T-helper 2 cell (primary cell): Measurements from ENCODE around the gene RPLP1.

Source experiments
- DNase-seq, 5 experiments: peaks; one replicate each; pipeline versions ENCODE4 v3.0.0 to v3.0.0-alpha.2; 2012 to 2022
- total RNA-seq, 2 donors: gene quantifications; one replicate each; lab custom pipeline; 2026; lab: John Stamatoyannopoulos, UW

RPLP1 gene
- 796 to 1,000 reads per million in 2 donors for total RNA-seq

DNA sequence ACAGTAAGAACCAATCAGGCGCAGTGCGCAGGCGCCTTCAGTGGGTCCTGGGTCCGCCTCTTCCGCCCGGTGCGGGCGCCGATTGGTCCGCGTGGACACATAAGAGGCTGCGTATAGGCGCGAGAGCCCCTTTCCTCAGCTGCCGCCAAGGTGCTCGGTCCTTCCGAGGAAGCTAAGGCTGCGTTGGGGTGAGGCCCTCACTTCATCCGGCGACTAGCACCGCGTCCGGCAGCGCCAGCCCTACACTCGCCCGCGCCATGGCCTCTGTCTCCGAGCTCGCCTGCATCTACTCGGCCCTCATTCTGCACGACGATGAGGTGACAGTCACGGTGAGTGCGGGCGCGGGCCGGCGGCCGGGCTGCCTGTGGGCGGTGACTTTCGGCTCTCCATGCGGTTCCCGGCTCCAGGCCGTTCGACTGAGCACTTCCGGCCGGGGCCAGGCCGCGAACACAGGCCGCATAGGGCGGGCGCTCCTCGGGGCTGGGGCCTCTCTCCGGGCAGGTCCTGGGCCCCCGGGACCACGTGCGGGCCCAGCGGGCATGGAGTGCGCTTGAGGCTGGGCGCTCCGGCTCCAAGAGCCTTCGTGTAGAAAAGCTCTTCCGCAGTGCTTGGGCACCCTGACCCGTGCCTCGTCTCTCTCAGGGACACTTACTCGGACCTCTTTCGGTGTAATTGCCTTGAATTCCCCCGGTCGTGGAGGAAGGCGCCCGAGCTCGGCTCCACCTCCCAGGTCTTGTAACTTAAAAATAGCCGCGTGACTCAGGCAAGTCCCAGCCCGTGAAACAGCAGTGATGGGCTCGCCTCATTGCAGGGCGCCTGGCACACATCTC, at the start of gene RPLP1:
Gene RPLP1, plus strand, starts transcription at position 127 of the 830 bp plus-strand sequence. Its CDS starts 131 bp downstream, at position 258.
- DNase-seq, result peak; percentile 91 to 96 (median 92)

- DNase-seq, result no peak
These were observed 49.0 kb upstream of the RPLP1 start for GRCh38 chr15:69403594-69403993.

DNA sequence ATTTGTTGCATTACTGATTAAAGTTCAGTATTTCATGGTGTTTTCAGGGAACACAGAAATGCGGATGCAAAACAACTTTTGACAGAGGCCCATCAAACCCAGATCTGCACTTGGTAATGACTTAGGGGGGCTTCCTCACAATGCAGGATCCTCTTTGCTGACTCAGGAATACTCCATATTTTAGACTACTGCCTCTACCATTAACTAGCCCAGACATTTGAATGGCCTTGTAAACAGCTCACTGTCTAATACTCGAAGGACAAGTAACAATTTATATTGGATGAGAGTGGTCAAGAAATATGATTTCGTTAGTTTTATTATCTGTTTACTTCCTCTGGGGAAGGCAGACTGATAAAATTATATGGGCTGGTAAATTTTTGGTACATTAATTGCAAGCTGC, 47.5 kb upstream of the RPLP1 start:
- DNase-seq, result no peak

DNA sequence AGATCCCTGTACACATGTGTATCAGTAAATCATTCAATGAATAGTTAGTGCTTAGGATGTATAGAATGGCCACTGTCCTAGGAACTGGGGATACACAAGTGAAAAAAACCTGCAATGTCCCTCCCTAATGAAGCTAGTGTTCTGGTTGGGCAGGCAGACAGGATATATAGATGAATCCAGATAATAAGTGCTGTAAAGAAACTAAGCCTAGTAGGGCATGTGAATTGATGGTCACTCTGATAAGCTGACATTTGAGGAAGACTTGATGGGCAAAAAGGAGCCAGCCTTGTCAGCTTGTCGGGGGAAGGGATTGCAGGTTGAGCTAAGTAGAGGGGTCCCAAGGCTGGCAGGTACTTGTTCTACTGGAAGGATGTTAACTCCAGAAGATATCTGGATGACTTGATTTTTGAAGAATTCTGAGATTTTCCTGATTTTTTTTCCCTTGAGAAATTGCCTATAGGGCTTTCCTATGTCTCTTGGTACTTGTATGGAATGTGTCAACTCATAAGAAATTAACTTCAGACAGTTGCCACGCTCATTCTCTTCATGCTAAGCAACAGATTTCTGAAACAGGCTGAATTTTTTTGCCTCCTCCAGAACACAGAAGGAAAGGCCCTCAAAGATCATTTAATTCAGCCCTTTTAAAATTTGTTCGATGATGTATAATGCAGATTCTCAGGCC, 44.8 kb upstream of the RPLP1 start:
- no peak for DNase-seq

DNA sequence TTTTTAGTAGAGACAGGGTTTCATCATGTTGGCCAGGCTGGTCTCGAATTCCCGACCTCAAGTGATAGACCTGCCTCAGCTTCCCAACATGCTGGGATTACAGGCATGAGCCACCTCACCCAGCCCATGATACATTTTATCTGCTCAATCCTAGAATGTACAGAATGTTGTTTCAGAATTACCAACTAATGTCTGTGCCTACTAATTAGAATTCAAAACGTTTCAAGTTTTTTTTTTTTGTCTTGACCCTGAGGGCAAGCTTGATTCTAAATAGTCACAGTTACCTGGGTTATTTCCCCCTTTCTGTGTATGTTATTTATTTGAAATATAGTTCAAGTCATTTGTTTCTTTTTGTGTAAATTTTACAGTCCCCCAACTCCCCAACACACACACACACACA, 43.8 kb upstream of the RPLP1 start:
- DNase-seq, result no peak

DNA sequence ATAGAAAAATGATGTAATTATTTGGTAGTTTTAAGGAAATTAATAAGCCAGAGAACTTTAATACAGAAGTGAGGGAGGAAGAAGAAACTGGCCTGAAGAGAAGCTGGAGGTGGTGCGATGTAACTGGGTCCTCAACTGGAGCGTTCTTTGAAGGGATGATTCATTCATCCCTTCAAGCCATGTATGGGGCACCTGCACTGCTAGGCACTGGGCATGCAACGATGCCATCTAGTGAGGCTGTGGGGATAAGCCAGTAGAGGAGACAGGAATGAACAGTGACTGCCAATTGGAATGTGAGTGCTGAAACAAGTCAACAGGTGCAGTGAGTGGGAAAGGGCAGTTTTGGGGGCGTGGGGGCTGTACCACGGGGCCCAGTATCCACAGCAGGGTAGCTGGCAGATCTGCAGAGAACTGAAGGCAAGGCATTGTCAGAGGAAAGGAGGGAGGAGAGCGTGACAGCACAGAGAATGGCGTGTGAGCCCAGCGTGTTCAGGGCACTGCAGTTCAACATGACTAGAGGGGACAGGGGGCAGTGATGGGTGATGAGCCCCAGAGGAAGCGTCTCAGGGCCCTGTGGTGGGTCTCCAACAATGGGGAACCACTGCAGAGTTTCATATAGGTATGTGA, 42.3 kb upstream of the RPLP1 start:
- peak in 1 of 5 experiments; percentile 8 for DNase-seq

DNA sequence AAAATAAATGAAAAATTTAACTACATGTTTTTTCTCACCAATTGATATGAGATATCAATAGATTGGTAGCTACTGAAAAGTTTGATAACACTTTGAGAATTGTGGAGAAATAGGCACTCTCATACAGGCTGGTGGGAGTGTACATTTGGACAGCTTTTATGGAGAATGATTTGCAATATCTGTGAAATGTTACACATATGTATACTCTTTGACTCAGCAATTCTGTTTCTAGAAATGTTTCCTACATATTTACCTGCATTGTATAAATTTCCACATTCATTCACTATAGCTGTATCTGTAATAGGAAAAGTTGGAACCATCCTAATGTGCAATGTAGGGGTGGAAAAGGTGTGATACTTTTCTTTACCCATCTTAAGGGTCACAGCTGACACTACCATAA, 40.3 kb upstream of the RPLP1 start:
- no peak for DNase-seq

DNA sequence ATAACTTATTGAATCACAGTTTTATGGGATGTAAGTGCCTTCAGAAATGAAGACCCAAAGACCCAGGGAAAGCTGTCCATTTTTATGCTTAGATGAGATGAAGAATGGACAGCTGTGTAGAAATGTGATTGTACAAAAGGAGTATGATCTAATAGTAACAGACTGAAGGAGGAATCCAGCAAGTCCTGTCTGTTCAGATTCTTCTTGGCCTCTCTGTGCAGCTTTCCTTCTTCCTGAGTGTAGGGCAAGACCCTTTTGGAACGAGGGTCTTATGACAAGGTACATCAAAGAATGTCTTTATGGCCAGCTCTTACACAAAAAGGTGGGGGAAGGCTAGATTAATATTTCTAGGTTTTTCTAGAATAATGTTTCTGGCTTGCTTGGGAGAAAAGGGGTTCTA, 39.9 kb upstream of the RPLP1 start:
- no peak for DNase-seq

GRCh38 chr15:69413822-69414700, 38.6 kb upstream of the RPLP1 start, which contains the start of gene KIF23:
TSS of gene KIF23 (plus strand) at chr15:69414349. CDS start at chr15:69414466, 117 bp downstream.
- DNase-seq, result peak; percentile 85 to 98 (median 90)

DNA sequence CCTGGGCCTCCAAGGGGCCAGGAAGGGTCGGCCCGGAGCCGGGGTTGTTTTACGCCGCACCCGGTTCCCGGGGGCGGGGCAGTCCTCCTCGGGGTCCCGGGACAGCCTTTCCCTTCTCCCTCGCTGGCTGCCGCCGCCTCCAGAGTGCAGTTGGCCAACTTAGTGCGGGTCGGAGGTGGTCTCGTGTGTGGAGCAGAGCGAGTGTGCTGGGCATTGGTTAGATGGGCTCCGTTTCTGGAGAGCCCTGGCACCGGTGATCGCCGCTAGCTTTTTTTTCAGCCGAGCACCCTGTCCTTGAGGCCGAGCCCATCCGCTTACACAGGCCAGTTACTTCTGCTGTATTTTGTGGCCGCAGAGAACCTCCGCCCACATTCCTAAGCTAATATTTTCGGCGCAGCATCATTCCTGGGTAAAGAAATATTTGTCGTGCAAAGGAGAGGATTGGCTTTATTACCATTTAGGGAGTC, 37.9 kb upstream of the RPLP1 start:
- peak in 1 of 5 experiments; percentile 37 for DNase-seq

- no peak for DNase-seq
These were observed 37.2 kb upstream of the RPLP1 start for GRCh38 chr15:69415381-69415780.

DNA sequence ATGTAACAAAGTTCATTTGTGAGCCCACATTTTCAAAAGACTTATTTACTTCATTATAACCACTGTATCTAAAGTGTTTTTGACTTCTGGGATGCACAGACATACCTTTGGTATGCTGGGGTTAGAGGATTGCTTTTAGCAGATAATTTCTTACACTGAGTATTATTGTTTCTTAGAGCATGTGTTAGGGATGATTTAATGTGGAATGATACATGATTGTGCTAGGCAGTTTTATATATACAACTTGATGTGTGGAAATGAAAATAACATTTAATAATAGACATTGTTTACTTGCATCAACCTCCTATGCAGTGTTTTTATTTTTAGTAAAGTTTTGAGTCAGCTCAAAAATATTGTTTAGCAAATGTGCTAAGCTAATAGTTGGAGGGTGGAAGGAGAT, 35.0 kb upstream of the RPLP1 start:
- DNase-seq, result no peak

GRCh38 chr15:69421498-69421897, 31.1 kb upstream of the RPLP1 start:
- no peak for DNase-seq

DNA sequence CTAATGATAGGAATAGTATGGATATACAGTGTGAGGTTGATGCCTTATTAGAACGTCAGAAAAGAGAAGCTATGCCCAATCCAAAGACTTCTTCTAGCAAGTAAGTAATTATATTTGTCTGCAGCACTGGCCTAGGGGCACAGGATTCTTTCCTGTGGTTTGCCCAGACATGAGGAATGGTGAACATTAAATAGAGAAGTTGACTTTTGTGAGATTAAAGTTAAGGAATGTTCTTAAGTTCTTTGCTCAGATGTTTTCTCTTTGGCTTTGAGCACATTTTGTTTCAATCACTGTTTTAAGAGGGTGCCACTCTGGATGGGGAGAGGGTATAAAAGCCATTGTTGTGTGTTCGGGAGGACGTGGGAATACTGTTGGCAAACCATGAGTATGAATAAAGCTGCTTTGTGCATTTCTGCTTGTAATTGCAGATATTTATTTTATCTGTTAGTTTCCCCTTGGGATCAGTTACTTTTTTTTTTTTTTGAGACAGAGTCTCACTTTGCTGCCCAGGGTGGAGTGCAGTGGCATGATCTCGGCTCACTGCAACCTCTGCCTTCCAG, 30.2 kb upstream of the RPLP1 start:
- no peak for DNase-seq

GRCh38 chr15:69424001-69424400, 28.6 kb upstream of the RPLP1 start:
- DNase-seq, result no peak

DNA sequence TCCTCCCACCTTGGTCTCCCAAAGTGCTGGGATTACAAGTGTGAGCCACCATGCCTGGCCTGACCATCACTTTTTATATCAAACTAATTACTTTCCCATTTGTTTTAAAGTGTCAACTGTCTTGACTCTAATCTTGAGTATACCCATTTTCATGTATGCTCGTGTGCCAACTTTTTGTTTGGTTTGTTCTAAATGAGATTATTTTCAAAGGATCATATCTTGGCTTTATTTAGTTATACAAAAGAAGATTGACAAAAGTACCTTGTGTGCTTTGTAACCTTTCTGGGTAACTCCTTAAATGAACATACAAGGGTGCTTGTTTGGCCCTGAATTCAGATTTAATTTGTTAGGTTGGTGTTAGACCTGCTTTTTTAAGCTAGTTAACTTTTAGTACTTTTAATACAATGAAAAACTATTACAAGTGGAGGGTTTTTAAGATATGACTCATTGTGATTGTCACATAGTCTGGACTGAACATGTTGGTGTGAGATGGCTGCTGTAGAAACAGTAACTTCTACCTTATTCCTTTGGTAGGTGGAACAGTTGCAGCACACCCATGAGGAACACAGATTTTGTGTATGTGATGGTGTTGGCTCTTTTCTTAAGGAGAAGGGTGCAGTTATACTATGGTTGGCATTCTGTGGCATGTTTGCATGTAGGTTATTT, 27.7 kb upstream of the RPLP1 start:
- DNase-seq, result no peak

DNA sequence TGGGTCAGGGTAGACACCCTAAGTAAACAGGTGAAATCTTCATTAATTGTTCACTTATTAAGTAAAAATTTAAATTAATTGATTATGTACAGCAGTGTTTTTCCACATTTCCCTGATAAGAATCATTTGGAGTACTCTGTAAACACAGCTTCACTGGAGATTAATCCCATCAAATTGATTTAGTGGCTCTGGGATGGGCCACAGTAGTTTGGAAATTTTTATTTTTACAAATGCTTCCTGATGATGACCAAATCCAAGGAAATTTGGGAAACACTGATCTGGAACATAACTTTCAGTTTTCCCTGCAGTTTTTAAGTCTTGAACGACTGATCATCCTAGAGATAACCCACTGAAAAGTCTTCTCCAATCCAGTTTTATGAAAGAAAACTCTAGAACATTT, 18.8 kb upstream of the RPLP1 start:
- DNase-seq, result no peak

GRCh38 chr15:69434238-69434637, 18.4 kb upstream of the RPLP1 start:
- DNase-seq, result no peak

- DNase-seq, result no peak
These were observed 17.9 kb upstream of the RPLP1 start for GRCh38 chr15:69434679-69435078.

DNA sequence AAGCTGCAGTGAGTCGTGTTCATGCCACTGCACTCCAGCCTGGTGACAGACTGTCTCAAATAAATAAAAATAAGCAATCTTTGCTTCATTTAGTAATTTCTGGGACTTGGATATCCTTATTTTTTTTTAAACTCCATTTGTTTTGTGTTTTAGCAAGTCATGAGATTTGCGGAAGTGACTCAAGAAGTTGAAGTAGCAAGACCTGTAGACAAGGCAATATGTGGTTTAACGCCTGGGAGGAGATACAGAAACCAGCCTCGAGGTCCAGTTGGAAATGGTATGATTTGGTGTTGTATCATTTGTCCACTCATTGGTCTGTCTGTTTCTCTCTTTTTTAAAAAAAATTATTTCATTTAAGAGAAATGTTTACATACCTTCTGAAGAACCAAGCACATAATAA, 16.6 kb upstream of the RPLP1 start:
- DNase-seq, result no peak

DNA sequence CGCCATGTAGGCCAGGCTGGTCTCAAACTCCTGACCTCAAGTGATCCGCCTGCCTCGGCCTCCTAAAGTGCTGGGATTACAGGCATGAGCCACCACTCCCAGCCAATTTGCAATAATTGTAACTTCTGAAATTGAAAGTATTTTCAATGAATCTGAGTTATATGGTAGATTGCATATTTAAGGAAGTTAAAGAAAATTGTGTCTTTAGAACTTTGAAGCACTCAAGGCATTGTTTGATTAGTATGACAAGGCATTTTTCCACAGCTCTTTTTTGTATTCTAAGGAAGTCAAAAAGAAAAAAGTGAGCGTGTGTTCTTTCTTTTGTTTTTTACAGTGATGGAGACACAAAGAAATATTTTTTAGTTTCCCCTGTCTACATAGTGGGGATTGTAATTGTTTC, 15.7 kb upstream of the RPLP1 start:
- no peak for DNase-seq
